ENCODE results near the gene TNIP2.
"Not testable (repeated sequence)": the region's sequence is repeated elsewhere in the genome, so short reads cannot be mapped to it uniquely, and the experiment has no call there.

The TNIP2 gene

GRCh38 chr4:2767705-2768074 is 11.6 kb upstream of the TNIP2 start:
- DNase-seq = no peak

- DNase-seq = no peak
Measured at GRCh38 chr4:2767046-2767704, 11.0 kb upstream of the TNIP2 start.

- DNase-seq = no peak
Measured at GRCh38 chr4:2765832-2766526, 9.8 kb upstream of the TNIP2 start.

- no peak for DNase-seq
Measured at GRCh38 chr4:2763511-2763967, 7.4 kb upstream of the TNIP2 start.

GRCh38 chr4:2762486-2763370 is 6.6 kb upstream of the TNIP2 start:
- DNase-seq = not testable (repeated sequence)

- no peak for DNase-seq
Measured at GRCh38 chr4:2762048-2762447, 5.9 kb upstream of the TNIP2 start.

GRCh38 chr4:2761035-2761923 is 5.1 kb upstream of the TNIP2 start:
- DNase-seq = no peak

GRCh38 chr4:2757426-2757825 is 1.3 kb upstream of the TNIP2 start:
- no peak for DNase-seq

- no peak for DNase-seq
Measured at GRCh38 chr4:2756691-2757350, 685 bp upstream of the TNIP2 start.

- no peak for DNase-seq
Measured at GRCh38 chr4:2754848-2755819, 1.0 kb downstream of the TNIP2 start.

- no peak for DNase-seq
Measured at GRCh38 chr4:2753436-2753835, 2.7 kb downstream of the TNIP2 start.

- DNase-seq = no peak
Measured at GRCh38 chr4:2750719-2751605, 5.2 kb downstream of the TNIP2 start.

- DNase-seq = no peak
Measured at GRCh38 chr4:2746891-2747695, 9.0 kb downstream of the TNIP2 start.

- DNase-seq = no peak
Measured at GRCh38 chr4:2745981-2746806, 9.9 kb downstream of the TNIP2 start.

GRCh38 chr4:2745516-2745915 is 10.6 kb downstream of the TNIP2 start:
- no peak for DNase-seq

GRCh38 chr4:2744576-2745270 is 11.4 kb downstream of the TNIP2 start:
- no peak for DNase-seq
